ENCODE data around the gene MRPL16.
"Not testable (repeated sequence)": the region's sequence is repeated elsewhere in the genome, so short reads cannot be mapped to it uniquely, and the experiment has no call there.

The MRPL16 gene

DNA sequence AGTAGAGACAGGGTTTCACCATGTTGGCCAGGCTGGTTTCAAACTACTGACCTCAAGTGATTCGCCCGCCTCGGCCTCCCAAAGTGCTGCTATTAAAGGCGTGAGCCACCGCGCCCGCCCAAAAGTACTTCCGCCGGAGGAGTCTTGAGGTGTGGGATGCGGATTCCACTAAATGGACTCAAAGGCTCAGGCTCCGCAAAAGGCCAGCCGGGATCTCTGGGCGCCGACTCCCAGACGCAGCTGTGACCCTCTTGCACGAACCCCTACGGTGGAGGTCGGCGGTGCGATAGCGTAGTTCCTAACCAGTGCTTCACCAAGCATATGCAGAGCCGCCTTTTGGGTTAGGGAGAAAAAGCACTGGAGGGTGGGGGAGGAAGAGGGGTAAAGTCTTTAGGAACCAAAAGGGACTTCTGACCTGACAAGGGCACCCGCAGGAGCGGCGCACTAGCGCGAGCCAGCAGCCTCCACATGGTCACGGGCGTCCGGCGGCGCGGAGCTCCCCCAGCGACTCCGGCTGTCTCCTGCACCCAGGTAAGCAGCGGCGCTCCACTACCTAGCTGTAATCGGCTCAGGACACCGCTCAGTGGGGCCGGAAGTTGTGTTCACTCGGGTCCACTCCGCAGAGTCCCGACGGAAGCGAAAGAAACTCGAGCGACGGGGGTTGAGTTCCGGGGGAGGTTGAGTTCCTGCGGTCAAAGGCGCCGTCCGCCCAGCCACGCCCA, at the start of gene MRPL16:
TSS of gene MRPL16 (minus strand) at position 590 of the 722 bp plus-strand sequence. CDS start at position 470, 120 bp downstream.
- peak; percentile 84 to 88 for DNase-seq (ENCODE audit: low read depth in 2 of 2)

DNA sequence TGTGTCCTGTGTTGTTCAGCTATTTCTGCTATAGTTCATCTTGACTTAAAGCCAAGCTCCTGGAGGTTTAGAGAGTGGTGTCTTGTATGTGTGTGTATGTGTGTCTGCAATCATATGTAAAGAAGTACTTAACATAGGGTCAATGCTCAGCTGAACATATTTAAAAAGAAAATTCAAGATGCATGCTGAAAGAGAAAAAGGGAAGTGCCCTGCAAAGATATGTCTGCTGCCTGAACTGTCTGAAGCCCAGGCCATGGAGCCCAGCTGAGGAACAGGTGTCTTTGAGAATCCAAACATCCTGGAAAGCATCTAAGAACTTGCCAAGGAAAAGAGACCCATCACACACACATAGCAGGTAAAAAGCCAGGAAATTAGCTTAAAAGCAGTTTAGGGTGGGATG, 49.1 kb upstream of the MRPL16 start:
- no peak for DNase-seq (ENCODE audit: low read depth in 2 of 2)

DNA sequence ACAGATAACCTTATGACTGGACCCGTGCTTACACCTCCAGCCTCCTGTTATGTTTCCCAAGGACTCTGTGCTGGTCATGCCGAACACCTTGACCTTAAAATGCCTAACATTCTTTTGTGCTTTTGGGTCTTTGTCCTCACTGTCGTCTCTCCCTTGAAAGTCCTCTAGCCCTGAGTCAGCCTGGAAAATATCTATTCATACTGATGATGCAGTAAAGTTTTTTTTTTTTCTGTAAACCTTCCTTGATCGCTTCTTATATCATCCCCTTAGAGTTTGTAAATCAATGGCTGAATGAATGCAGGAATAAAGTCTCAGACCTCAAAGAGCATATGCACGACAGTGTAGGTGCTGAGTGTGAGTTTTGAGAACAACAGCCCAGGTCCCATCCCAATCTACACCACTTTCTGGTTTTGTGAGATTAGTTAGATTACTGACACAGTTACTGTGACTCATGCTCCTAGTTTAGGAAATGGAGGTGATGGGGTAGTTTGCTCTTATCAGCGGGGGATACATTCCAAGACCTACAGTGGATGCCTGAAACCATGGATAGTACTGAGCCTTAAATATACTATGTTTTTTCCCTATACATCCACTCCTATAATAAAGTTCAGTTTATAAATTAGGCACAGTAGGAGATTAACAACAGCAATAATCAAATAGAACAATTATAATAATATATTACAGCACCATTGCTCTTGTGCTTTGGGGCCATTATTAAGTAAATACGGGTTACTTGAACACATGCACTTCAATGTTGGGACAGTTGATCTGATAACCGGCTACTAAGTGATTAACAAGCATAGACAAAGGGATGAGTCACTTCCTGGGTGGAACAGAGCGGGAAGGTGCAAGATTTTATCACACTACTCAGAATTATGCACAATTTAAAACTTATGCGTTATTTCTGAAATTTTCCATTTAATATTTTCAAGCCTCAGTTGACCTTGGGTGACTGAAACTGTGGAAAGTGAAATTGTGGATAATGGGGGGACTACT, 47.2 kb upstream of the MRPL16 start:
- no peak for DNase-seq (ENCODE audit: low read depth in 2 of 2)

DNA sequence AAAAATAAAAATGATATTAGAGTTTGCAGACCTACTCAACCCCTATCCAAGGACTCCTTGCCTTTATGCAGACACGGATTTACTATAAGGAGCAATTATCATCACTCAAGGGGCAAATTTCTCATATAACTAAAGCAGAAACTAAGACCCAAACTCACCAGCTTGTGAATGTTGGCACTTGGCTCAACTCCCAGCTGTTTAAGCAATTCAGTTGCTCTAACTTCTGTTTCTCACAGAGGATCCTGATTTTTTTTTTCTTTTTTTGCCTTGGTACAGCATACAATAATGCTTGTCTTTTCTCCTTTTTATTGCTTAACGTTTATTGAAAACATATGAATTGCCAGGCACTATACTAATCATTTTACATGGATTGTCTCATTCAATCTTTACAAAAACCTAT, 44.3 kb upstream of the MRPL16 start:
- no peak for DNase-seq (ENCODE audit: low read depth in 2 of 2)

DNA sequence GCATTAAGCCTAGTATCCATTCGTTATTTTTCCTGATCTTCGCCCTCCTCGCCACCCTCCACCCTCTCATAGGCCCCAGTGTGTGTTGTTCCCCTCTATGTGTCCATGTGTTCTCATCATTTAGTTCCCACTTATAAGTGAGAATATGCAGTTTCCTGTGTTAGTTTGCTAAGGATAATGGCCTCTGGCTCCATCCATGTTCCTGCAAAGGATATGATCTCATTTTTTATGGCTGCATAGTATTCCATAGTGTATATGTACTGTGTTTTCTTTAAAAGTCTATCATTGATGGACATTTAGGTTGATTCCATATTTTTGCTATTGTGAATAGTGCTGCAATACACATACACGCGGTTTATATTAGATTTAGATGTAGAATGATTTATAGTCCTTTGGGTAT, 40.8 kb upstream of the MRPL16 start:
- DNase-seq (ENCODE audit: low read depth in 2 of 2): not testable (repeated sequence)

DNA sequence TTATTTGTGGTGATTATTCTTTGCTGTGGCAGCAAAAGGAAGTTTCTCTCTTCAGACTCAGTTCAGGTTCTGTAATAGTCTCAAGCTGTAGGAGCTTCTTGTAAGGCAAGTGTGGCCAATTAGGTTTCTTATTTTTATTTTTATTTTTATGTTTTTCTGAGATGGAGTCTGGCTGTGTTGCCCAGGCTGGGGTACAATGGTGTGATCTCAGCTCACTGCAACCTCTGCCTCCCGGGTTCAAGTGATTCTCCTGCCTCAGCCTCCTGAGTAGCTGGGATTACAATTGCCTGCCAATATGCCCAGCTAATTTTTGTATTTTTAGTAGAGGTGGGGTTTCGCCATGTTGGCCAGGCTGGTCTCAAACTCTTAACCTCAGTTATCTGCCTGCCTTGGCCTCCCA, 39.0 kb upstream of the MRPL16 start:
- DNase-seq (ENCODE audit: low read depth in 2 of 2): not testable (repeated sequence)

DNA sequence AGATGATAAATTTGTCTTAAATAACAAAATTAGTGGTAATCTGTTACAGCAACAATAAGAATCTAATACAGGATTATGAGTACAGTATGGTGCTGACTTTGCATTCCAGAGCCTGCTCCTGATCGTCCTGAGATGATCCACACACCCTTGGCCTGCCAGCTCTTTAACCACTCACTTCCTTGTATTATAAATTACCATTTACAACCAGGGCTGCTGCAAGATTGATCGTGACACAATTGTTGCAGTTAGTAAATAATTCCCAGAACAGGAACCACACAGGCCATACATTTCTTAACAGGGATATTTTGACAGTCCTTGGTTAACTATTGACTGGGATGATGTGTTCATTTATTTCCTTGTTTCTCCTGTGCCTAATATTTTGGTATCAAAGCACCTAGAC, 38.6 kb upstream of the MRPL16 start:
- no peak for DNase-seq (ENCODE audit: low read depth in 2 of 2)

DNA sequence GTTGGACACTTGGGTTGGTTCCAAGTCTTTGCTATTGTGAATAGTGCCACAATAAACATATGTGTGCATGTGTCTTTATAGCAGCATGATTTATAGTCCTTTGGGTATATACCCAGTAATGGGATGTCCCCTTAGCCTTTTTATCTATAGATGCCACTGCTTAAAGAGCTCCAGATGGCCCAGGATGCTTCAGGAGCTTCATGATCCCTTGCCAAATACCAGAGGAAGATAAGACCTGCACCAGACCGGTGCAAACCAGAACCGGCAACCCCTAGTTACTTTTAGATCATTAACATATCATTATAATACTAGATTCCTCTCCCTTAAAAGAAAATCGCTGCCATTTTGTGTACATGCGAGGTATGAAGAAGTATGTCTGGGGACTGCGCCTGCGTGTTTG, 37.9 kb upstream of the MRPL16 start:
- DNase-seq (ENCODE audit: low read depth in 2 of 2): not testable (repeated sequence)

DNA sequence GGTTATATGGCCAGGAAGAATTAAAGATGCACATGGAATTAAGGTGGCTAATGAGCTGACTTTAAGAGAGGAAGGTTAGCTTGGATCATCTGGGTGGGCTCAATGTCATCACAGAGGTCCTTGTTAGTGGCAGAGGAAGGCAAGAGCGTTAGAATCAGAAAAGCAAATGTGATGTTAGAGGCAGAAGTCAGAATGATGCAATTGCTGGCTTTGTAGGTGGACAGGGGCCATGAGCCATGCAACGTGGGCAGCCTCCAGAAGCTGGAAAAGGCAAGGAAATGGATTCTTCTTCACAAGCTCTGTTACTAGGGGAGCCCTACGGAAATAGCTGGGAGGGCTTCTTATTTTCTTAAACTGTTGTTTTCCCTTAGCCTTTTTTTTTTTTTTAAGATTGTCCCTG, 37.0 kb upstream of the MRPL16 start:
- DNase-seq (ENCODE audit: low read depth in 2 of 2): no peak

DNA sequence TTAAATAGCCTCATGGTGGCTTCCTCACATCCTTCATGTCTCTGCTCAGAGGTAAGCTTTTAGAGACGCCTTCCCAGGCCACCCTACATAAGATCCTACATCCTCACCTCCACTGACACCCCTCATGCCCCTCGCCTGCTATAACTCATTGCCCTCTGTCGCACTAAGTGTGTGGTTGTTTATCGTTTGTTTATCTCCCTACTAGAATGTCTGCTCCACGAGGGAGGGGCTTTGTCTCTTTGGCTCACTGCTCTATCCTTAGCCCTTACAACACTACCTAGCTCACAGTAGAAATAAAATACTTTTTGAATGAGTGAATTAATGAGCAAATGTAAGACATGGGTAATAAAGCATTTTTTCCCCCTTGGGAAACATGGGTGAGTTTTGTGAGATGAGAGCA, 36.0 kb upstream of the MRPL16 start:
- DNase-seq (ENCODE audit: low read depth in 2 of 2): no peak

DNA sequence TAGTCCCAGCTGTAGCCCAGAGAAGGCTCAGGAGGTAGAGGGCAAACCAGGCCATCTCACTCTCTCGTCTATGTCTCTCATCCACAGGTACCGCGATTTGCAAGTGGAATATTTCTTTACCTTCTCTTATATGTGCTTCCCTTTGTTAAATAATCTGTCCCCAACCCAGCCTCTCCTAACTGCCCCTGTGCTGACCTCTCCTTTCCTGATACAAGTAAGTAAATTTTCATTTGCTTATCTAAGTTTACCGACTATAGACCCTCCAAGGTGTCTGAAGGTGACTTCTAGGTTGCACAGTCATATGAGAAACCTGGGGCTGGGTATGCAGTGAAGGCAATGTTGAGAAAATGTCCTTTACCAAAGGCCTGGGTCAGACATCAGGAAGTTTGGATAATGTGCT, 34.8 kb upstream of the MRPL16 start, which contains the start of gene CBLIF:
TSS of gene CBLIF (minus strand) at position 101 of the 400 bp plus-strand sequence. CDS start at position 55, 46 bp downstream.
- no peak for DNase-seq (ENCODE audit: low read depth in 2 of 2)

DNA sequence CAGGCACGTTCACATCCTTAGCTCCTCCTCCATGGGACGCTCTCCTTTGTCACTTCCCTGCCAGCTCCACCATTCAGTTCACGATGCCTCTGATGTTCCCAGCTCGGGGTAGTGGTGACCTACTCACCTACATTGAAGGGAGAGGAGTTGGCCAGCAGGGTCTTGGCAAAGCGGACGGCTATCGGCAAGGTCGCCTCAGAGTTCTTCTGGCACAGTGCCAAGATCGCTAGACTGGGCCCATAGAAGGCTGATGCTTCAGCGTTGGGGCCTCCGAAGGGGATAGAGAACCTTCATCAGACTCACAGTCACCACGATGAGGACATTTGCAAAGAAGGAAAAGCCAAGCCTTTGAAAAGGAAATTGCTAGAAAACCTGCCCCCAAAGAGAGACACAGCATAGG, 31.7 kb upstream of the MRPL16 start:
- DNase-seq (ENCODE audit: low read depth in 2 of 2): no peak

DNA sequence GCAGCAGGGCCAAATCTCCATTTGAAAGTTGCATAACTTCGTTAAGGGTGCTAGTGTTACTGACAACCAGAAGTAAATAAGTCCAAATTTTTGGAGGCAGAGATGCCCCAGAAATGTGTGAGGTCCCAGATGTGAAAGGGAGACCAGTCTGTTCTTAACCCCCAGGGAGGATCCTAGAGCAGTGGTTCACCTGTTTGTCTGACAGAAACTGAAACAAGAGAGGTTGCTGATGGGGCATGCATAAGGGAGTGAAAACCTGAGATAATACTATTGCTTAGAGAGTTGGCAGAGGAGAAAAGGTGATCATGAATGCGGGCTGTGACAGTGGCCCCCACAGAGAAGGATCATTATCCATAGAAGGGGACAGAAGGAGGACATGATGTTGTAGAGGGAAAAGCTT, 30.9 kb upstream of the MRPL16 start:
- no peak for DNase-seq (ENCODE audit: low read depth in 2 of 2)

DNA sequence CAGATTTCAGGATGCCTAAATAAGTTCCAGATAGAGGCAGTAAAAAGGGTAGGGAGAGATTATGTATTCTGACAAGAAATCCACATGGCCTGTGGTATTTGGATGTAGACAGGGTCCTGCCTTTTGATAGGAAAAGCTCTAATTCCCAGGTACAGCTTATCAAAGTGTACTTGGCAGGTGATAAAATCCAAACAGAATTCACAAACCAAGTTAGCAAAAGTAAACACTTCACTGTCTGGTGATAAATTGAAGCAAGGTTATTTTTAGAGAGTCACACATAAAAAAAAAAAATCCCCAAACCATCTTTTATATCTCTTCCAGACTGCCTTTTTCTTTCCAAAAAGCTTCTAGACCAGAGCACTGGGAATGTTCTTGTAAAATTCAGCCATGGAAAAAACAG, 29.0 kb upstream of the MRPL16 start:
- DNase-seq (ENCODE audit: low read depth in 2 of 2): no peak

DNA sequence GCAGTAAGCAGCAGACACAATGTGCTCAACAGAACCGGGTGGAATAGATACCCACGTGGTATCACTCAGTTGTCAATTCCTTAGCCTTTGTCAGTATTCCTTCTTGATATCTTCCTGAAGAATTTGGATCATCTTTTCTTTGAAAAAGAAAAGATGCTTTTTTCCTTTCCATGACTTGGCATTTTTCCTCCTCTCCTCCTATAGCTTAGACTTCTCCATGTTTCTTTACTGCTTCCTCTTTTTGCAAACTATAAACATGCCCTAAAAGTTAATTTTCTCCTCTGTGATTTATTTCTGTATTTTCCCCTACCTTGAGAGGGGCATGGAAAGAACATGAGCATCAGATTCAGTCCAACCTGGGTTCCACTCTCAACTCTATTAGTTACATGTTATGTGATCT, 23.0 kb upstream of the MRPL16 start:
- DNase-seq (ENCODE audit: low read depth in 2 of 2): no peak

DNA sequence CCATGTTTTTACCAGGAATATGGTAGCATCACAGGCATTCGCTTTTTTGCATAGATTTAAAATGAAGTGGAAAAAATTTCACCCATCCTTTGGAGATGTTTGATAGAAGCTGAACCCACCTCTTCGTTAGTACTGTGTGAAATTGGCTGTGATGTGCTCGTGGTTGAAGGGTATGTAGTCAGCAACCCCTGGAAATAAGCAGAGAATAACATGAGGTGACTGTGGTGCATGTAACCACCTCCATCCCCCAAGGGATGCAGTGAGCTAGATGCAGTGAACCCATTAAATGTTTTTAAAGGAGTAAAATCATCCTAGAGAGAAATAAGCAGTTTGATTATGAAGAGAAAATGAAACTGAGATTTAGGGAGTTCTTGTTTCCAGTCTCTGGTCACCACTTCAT, 18.8 kb upstream of the MRPL16 start:
- DNase-seq (ENCODE audit: low read depth in 2 of 2): no peak

DNA sequence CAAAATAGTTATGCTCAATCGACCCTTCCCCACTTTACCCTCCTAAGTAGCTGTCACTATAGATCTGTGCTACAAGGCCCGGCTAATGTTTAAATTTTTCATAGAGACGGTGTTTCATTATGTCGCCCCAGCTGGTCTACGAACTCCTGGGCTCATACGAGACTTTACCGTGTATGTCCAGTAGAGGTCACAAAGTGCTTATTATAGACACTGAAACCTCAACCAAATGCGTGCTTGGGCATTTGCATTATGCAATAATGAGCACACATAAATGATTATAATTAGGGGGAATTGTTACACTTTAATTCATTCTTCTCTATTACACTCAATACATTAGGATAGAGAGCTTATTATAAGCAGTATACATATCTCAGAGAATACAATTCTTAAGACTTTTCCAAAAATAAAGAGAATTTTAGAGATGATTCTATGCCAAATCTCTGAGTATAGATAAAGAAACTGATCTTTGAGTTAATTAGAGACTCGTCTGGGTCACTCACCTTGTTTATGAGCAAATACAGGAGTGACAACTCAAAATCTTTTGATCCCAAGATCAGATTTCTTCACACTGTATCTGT, 12.5 kb upstream of the MRPL16 start:
- DNase-seq (ENCODE audit: low read depth in 2 of 2): no peak

DNA sequence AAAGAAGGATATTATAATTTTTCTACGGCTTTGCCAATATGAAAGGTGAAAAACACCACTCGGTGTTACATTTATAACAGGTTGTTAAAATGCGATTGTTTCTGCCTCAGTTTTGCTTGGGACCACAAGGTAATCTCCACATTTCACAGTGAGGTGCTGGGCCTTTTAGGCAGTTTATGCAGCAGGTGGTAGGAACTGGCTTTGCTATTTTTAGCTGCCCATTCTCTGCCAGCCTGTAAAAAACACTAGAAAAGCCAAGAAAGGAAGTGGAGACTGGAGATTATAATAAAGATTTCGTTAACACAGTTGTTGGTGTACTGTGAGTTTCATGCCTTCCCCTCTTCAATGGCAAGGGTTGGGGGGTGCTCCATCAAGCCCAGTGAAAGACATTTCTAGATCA, 8.0 kb upstream of the MRPL16 start:
- no peak for DNase-seq (ENCODE audit: low read depth in 2 of 2)

DNA sequence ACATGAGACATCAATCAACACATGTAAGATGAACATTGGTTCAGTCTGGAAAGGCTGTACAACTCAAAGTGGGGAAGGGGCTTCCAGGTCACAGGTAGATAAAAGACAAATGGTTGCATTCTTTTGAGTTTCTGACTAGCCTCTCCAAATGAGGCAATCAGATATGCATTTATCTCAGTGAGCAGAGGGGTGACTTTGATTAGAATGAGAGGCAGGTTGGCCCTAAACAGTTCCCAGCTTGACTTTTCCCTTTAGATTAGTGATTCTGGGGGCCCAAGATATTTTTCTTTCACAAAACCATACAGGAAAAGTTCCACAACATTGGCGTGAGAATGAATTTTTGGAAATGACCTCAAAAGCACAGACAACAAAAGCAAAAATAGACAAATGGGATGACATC, 5.9 kb upstream of the MRPL16 start:
- not testable (repeated sequence) for DNase-seq (ENCODE audit: low read depth in 2 of 2)

DNA sequence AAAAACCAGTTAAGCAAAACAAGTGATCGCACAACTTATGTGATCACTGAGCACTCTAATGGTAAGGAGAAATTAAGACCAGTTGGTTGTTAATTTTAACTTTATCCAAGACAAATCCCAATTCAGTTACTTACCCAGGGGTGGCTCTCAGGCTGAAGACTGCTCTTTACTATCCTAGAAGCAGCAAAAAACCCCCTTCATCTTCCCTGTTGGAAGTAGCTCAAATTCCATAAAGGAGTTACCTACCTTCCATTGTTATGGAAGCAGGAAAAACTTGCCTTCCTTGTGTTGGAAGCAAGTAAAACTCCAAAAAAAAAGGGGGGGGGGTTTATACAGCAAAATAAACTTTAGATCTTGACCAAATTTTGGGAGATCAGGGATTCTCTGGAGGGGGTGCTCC, 5.2 kb upstream of the MRPL16 start:
- no peak for DNase-seq (ENCODE audit: low read depth in 2 of 2)

DNA sequence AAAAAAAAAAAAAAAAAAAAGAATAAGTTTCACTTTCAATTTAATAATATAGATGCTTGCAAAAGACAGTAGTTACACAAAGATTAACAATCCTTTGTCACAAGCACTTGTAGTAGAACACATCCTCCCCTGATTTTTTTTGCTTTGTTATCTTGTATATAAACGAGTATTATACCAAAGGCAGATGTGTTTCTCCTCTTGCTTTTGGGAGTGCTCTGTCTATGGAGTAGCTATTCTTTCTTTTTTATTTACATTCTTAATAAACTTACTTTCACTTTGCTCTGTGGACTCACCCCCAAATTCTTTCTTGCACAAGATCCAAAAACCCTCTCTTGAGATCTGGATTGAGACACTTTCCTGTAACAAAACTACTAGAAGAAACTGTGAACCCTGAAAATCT, 3.4 kb upstream of the MRPL16 start:
- DNase-seq (ENCODE audit: low read depth in 2 of 2): no peak

DNA sequence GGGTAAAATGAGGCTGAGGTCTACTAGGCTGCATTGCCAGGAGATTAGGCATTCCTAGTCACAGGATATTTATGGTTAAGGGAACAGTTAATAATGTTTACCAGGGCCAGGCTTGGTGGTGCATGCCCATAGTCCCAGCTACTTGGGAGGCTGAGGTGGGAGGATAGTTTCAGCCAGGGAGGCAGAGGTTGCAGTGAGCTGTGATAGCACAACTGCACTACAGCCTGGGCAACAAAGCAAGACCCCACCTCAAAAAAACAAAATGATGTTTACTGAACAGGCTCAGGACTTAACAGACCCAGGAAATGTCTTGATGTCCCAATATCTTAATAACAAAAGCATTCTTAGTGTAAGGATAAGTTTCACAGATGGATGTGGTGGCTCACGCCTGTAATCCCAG, 2.8 kb upstream of the MRPL16 start:
- DNase-seq (ENCODE audit: low read depth in 2 of 2): no peak

Measured in stimulated activated CD4-positive, alpha-beta T cell treated with anti-CD3 and anti-CD28 coated beads, Interleukin-15, amount 100 ng/mL, for 48 hours (primary cell).